HG03432 (cell line): ENCODE measurements around the gene RUNX1.
A peak's percentile ranks its signal among the peaks of the same experiment; 100 is the strongest.

Experiments used
- ATAC-seq: cut with Tn5 transposase; IDR thresholded peaks from one replicate; pipeline ENCODE4 v1.9.1; 2021; ENCODE audit warnings: mild to moderate bottlenecking, moderate library complexity; ENCODE audit not compliant: unreplicated experiment

RUNX1 gene

GRCh38 chr21:35062016-35062415 lies 12.9 kb upstream of the RUNX1 start:
- no peak for ATAC-seq

GRCh38 chr21:35059742-35060141 lies 10.6 kb upstream of the RUNX1 start:
- ATAC-seq: no peak

GRCh38 chr21:35058058-35058457 lies 9.0 kb upstream of the RUNX1 start:
- no peak for ATAC-seq

GRCh38 chr21:35057428-35057827 lies 8.3 kb upstream of the RUNX1 start:
- ATAC-seq: peak; percentile 77

- no peak for ATAC-seq
Measured at GRCh38 chr21:35053356-35054096, 4.4 kb upstream of the RUNX1 start.

- no peak for ATAC-seq
Measured at GRCh38 chr21:35052801-35053200, 3.7 kb upstream of the RUNX1 start.

GRCh38 chr21:35051287-35051818 lies 2.3 kb upstream of the RUNX1 start:
- peak; percentile 33 for ATAC-seq

- ATAC-seq: no peak
Measured at GRCh38 chr21:35050348-35051286, 1.5 kb upstream of the RUNX1 start.

- ATAC-seq: no peak
Measured at GRCh38 chr21:35048183-35048601, 910 bp downstream of the RUNX1 start.

GRCh38 chr21:35046880-35047229 lies 2.2 kb downstream of the RUNX1 start:
- ATAC-seq: no peak

GRCh38 chr21:35046263-35046624 lies 2.9 kb downstream of the RUNX1 start:
- ATAC-seq: no peak

GRCh38 chr21:35045542-35046262 lies 3.4 kb downstream of the RUNX1 start:
- no peak for ATAC-seq

- ATAC-seq: no peak
Measured at GRCh38 chr21:35044770-35045541, 4.1 kb downstream of the RUNX1 start.

GRCh38 chr21:35044128-35044527 lies 5.0 kb downstream of the RUNX1 start:
- ATAC-seq: no peak

- no peak for ATAC-seq
Measured at GRCh38 chr21:35043549-35043948, 5.6 kb downstream of the RUNX1 start.

GRCh38 chr21:35042836-35043235 lies 6.3 kb downstream of the RUNX1 start:
- ATAC-seq: no peak

- ATAC-seq: no peak
Measured at GRCh38 chr21:35041881-35042280, 7.2 kb downstream of the RUNX1 start.

- no peak for ATAC-seq
Measured at GRCh38 chr21:35041122-35041521, 8.0 kb downstream of the RUNX1 start.

GRCh38 chr21:35039595-35040289 lies 9.4 kb downstream of the RUNX1 start:
- ATAC-seq: no peak

GRCh38 chr21:35038772-35039319 lies 10.3 kb downstream of the RUNX1 start:
- ATAC-seq: no peak
